ENCODE measurements around the gene TLR5.

GRCh38 chr1:223135176-223135942 lies 7.7 kb downstream of the TLR5 start:
- TF ChIP-seq CTCF (IDR thresholded peaks at IDR 0.05): no peak
- no peak for TF ChIP-seq REST (IDR thresholded peaks at IDR 0.05; ENCODE audit: low read depth, low read length)
